Measurements from ENCODE around the gene ABHD10.

ABHD10 gene

DNA sequence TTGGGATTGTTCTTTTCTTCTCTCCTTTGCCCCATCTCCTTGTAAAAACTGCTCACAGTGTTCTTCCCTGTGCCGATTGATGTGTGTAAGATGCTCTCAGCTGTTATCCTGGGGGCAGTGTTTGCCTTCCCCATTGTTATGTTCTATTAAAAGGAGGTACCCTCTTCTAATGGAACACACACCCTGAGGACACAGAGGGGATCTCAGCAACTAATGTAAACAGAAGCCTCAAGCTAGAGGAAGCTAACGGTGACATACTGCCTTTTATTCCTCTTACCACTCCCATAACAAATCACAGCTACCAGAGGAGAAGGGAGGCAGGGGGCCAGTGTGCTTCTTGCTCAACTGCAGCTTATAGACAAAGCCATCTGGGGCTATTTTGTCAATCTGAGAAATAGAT lies 22.1 kb downstream of the ABHD10 start:
- DNase-seq (ENCODE audit: low spot score), result no peak

DNA sequence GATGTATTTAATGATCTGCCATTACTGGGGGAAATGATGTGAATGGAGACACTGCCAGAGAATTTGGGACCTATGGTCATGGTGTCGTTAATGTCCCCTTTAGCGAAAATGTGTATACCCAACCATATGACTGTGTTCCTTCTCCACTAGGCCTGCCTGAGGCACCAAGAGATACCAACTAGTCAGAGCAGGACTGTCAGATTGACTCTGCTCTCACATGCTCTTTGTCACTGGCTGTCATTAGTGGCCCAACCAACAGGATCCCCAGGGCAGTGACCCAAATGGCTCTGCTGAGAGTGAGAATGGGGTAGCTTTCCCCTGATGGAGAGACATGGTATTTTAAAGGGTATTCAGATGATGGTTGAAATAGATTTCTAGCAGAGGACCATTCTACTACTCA lies 22.7 kb downstream of the ABHD10 start:
- no peak for DNase-seq (ENCODE audit: low spot score)

DNA sequence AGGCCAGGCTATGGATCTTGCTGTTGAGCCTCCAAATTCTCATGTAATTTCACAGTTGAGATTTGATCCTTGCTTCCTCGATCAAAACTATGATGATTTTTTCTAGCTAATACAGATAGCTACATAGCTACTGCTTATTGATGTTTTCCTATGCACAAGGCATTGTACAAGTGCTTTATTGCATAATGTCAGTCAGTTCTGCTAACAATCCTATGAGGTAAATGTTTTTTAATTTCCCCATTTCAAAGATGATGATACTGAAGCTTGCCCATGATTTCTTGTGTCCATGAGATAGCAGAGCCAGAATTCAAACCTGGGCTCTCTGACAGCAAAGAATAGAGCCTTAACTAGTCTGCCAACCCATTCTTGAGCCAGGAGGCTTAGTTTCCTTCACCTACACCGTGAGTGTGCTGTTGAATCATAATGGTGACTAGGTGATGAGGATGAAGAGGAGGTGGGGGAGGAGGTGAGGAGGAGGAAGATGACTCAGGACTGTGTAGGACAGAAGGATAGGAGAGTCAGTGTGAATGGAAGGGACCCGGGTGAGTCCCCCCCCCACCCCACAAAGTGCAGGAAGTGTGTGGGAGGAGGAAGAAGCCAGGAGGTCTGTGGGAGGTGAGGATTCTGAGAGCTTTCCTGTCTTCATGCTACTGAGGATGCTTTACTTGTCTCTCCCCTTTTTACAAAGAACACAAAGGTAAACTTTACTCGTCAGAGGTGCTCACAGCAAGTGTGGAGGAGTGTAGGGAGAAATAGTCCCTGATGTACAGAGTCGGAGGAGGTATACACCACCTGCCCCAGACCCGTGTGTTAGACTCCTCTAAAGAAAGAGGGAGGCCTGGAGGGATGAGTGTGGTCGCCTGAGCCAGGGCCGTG lies 23.5 kb downstream of the ABHD10 start:
- DNase-seq (ENCODE audit: low spot score), result no peak

DNA sequence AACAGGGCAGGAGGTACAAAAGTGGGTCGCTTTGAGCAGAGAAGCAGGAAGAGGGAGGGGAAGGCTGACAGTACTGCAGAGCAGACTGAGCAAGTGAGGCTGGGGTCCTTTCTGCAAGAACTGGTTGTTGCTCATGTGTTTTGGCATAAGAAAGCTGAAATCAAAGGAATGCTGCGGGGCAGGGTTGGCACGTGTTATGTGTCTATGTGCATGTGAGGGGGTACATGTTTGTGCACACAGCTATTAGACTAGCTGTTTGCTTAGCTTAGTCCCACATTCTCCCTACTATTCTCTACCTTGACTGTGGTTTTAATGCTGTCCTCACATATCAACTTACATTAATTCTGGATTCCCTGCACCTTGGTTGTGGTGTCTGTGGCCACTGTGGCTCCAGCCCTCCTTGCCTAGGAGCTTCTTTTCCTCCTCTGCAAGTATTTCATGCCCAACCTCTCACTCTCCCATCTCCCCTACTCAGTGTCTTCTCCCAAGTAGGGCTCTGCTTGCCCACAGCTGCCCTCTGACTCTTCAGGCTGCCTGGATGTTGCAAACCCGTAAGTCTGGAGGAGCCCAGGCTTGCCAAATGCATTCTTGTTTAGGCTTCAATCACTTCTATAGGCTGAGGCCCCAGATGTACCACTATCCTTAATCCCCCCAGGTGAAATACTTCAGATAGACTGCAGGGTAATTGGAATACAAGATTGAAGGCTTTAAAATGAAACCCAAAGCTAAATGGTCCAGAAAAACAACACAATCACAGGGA lies 24.7 kb downstream of the ABHD10 start:
- no peak for DNase-seq (ENCODE audit: low spot score)

DNA sequence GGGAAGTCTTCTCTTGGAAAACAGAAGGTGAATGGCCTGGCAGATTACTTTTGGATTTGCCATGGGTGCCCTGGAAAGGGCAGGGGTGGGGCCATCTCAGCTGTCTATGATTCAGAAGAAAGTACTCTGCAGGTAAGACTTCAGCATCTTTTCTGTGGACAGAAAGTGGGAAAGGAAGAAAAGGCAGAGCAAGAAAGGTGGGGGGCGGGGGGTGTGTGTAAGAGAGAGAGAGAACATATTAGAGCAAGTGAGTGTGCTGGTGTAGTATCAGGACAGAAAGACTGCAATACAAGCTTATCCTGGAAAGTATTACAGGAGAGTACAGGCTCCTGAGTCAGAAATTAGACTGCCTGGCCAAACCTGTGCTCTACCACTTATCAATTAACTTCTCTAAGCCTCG lies 25.4 kb downstream of the ABHD10 start:
- DNase-seq (ENCODE audit: low spot score), result no peak

DNA sequence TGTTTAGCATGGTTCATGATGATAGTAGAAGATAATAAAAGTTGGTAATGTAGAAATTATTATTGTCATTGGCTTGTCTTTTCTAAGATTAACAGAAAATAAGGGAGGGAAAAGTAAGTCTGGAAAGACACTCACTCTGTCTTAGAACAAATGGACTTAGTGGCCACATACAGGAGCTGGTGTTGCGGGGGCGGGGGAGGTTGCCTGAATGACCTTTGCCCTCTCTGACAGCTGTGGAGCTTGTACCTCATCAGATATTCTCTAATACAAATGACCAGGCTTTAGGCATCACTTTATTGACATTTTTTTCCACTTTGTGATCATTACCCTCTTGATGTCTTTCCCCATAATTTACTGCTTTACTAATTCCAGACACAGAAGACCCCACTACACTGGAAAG lies 25.8 kb downstream of the ABHD10 start:
- no peak for DNase-seq (ENCODE audit: low spot score)

DNA sequence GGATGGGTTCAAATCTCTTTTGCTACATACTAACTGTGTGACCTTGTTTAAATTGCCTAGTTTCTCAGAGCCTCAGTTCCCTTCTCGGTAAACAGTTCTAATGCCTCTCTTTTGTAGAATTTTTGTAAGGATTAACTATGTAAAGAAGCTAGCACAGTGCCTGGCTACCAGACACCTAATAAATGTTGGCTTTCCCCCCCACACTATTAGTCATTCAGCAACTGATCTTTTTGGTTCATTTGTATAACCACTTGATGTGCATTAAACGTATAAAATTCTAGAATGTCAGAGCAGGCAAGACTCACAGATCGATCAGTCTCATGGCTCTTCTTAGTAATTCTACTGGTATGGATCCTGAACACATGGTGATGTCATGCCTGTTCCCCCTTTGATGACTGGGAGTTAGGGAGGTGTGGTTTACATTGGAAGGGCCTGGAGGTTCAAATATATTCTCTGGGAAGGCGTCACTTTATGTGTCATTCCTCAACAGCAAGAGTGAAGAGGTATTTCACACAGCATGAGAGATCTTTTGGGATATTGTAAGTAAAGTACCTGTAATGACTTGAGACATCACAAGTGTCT lies 26.4 kb downstream of the ABHD10 start:
- DNase-seq (ENCODE audit: low spot score), result no peak

DNA sequence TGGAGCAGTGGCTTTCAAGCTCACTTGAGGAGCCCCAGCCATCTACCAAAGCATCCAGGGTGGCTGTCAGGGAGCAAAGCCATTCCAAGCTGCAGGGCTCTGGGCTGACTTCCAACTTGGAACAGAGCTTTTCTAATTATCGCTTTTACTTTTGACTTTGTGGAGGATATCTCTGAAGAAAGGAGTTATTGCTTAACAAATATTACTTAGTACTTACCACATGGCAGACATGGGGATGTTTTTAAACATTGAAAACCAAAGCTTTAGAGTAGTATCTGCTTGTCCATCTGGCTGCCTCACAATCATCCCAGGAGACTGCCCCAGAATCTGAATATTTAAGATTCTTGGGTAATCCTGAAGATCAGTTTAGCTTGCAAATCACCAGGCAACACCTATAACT lies 28.8 kb downstream of the ABHD10 start:
- no peak for DNase-seq (ENCODE audit: low spot score)

DNA sequence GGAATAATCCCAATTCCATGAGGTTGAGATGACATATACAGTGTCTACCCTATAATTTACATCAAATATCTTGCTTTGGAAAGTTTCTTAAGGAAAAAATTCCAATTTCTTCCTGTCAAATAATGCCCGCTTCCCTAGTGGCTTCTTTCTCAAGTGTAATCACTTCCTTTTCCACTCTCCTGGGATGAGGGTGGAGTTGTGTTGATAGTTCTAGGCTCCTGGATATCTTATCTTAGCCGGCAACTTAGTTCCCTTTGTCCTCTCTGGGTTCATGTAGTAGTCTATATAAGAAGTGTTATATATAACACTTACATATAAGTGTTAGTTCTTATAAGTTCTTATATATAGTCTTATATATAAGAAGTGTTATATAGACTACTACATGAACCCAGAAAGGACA lies 30.8 kb downstream of the ABHD10 start:
- DNase-seq (ENCODE audit: low spot score), result no peak

DNA sequence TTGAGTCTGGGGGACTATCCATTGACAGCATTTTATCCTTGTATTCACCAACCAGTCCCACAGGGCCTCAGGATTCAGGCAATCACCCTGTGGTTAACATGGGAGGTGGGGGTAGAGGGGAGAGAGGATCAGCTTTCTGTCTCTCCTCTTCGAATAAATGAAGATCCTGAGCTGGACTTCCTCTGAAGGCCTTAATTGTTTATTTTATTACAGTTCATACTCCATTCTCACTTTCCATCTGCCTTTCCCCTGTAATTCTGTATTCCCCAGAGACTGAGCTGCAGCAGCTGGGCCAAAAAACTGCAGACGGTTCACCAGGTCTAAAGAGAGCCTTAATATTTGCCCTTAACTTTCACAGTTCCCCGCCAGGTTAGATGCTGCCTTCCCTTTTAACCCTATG lies 31.8 kb downstream of the ABHD10 start:
- DNase-seq (ENCODE audit: low spot score), result no peak

DNA sequence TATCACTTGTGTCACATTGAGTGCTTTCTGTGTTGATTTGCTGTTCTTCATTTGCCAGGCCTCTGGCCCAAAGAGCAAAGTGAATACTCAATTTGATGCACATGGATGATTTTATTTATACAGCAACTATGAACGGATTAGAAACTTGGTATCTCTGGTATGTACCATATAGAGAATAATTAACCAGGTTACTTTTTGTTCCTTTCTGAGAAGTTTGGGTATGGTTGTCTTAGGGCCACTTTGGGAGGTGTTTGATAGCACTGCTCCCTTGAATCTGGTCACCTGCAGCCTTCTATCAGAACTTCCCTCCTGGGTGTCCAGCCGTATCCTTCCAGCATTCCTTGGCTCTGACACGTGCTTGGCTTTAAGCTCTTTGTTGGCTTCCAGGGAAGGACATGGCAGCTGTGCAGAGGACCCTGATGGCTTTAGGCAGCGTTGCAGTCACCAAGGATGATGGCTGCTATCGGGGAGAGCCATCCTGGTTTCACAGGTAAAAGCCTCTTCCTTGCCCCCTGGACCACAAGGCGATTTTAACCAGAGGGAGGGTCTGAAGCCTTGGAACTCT lies 32.6 kb downstream of the ABHD10 start:
- no peak for DNase-seq (ENCODE audit: low spot score)

DNA sequence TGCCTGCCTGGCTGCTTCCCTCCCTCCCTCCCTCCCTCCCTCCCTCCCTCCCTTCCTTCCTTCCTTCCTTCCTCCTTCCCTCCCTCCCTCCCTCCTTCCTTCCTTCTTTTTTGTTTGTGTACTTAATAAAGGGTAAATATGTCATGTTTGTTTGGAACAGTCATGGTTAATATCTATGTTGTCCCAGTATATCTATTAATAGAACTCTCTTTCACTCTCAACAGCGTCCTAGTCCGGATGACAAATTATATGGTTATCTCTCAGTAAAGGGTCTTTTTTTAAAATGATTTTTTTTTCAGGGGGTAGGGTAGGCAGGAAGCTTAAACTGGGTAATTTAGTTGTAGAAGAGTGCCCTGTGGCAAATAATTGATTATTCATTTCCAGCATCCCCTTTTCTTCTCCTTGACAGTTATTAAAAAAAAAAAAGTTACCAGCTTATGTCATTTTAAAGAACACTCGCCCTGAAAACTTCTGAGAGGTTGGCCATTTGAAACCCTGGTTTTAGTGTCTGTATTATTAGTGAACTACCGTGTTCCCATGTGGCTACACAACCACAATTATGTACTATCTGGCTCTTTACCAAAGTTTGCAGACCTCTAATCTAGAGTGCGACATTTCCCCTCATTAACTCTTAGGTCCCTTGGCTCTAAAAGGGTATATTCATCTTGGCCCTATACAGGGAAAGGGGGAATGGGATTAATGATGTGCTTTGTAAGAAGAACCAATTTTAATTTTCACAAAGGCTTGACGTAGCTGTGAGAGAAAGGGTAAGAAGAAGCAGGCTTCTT lies 33.6 kb downstream of the ABHD10 start:
- no peak for DNase-seq (ENCODE audit: low spot score)

DNA sequence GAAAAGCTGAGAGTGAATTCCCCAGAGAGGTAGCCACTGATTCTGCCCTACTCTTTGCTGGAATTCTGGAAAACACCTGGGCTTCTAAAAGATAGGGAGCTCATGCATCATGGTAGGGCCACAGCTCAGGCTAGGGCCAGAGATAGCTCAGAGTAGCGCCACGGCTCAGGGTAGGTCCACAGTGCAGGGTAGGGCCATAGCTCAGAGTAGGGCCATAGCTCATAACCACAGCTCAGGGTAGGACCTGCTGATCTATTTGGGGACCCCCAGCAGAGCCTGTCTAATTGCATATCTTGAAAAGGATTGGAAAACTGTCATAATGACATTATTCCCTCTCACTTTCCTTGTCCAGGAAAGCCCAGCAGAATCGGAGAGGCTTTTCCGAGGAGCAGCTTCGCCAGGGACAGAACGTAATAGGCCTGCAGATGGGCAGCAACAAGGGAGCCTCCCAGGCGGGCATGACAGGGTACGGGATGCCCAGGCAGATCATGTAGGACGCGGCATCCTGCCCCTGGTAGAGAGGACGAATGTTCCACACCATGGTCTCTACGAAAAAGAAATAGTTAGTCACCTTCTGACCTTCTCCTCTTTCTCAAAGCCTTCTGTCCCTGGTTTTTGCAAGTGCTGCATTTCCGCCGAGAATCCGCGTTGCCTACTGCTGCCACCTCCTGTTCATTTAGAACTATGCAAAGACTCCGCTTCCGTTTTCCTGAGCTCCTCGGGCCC lies 34.4 kb downstream of the ABHD10 start:
- DNase-seq (ENCODE audit: low spot score), result peak; percentile 89

DNA sequence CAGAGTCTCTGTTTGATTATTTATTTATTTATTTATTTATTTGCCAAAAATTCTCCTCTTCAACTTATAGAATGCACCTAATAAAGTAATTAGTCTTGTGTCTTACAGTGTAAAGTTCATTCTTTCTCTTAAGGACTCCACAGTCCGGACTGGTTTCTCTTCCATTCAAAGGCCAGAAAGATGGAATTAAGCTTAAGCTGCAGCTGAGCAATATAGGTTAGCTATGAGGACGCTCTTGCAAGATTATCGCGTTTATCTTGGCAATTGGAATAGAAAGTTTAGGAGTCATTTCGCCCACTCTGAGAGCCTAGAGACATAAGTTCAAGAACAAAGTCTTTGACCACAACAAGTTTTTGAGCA lies 34.9 kb downstream of the ABHD10 start:
- no peak for DNase-seq (ENCODE audit: low spot score)

DNA sequence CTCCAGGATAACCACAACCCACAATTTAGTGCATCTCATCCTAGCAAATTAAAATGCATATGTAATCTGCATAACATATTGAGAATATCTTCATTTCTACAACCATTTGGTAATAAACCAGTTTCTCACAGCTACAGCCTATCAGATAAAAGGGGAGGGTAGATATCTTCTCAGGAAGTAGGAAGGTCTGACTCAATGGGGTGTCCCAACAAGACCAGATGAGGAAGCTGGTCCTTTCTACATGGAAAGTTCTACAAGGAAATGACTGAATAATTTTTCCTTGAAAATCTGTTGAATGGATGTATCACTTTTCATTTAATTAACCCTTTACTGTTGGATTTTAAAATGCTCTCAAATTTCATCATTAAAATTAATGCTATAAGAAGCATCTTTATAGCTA lies 38.3 kb downstream of the ABHD10 start:
- no peak for DNase-seq (ENCODE audit: low spot score)

DNA sequence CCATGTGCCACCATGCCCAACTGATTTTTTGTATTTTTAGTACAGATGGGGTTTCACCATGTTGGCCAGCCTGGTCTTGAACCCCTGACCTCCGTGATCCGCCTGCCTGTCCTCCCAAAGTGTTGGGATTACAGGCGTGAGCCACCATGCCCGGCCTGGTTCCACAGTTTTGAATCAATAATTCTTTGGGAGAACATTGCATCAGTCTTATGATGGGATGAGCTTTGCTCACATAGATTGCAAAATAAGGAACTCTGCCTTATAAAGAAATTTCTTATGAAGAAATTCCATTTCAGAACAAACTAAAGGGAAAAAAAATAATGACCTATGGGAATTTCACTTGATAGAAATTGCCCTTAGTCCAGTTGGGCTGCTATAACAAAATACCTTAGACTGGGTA lies 39.9 kb downstream of the ABHD10 start:
- DNase-seq (ENCODE audit: low spot score), result no peak

DNA sequence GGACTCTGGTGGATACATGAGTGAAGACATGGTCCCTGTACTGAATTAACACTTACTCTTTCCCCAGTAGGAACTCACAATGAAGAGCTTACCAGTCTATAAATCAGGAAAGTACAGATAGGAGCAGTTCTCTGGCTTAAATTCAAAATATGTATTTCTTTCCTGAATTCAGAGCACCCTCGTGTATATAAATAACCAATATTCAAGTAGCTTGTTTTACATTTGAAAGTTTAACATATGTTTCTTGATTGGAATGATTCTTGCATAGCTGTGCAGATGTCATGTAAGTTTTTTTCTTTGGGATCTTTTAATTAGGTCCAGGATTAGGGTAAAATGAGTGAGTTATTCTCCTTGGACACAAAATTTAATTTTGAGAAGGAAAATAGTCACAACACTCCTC lies 40.9 kb downstream of the ABHD10 start:
- DNase-seq (ENCODE audit: low spot score), result no peak

DNA sequence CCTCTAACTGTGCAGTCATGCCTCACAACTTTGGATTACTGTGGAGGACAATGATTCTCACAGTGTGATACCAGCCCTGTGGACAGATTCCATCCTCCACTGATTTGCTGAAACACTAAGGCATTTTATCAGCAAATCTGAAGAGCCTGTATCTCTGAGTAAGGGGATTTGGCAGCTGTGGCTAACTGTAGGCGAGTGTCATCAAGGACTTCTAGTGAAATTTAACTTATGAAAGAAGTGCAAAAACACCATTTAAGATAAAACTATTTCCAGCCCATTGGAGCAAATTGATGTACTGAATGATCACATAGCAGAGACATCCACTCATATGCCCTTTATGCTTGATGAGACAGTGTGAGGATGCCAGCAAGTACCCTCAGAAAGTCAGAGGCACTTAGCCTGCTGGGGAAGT lies 41.9 kb downstream of the ABHD10 start:
- DNase-seq (ENCODE audit: low spot score), result no peak

DNA sequence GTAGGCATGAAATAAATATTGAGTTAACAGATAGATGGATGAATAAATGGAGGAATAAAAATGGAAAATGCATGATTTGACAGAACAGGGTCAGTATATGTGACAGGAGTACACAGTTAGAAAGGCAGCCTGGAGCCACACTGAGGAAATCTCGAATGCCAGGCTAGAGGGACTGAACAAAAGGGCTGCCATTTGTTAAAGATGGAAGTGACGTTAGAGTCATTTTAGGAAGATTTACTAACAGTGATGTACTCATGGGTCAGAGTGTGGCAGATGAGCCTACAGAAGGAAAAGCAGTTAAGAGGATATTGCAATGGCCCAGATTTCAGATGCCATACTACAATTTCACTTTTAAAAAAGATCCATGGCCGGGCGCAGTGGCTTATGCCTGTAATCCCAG lies 48.3 kb downstream of the ABHD10 start:
- DNase-seq (ENCODE audit: low spot score), result no peak

DNA sequence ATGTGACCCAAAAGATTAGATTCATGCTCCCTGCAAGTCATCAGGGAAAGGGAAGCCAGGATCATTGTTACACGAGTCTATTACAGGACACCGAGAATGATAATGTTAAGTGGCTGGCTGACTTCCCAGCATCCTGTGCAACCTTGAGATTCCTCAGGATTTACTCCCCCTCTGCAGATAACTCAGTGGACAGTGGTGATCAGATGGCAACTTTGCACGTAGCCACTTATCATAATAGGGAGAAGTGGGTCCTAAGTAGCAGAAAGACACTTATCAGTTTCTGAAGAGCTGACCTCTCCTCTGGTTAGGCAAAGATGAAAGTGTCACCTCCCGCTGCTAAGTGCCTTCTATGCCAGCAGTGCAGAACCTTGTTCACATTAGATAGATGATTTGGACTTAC lies 49.0 kb downstream of the ABHD10 start:
- DNase-seq (ENCODE audit: low spot score), result no peak

DNA sequence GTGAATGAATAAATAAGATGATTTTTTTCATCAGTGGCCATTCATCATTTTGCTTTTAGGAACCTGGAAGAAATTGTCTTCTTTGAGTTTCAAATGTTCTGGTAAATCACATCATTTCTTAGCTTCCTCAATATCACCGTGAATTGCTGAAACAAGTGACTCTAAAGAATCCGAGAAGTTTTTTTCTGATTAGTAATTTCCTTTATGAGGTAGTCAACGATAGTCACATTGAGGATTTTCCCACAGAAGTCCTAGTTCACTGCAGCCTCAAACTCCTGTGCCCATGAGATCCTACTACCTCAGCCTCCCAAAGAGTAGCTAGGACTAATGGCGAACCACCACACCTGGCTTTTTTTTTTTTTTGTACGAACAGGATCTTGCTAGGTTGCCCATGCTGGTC lies 52.1 kb downstream of the ABHD10 start:
- no peak for DNase-seq (ENCODE audit: low spot score)

All from Ammon's horn (tissue), 1 donor.